ENCODE measurements around the gene SMAD3. TPM values are rescaled to one million over a fixed set of nuclear protein-coding genes. Genes with fewer than 3 reads are reported as not detected.

SMAD3 gene
- total and polyA plus RNA-seq, 2 of the 8 experiments (the other 6 are each of a cell fraction or from before 2014, with no cell fraction given), result 10.1 to 12.4 TPM

DNA sequence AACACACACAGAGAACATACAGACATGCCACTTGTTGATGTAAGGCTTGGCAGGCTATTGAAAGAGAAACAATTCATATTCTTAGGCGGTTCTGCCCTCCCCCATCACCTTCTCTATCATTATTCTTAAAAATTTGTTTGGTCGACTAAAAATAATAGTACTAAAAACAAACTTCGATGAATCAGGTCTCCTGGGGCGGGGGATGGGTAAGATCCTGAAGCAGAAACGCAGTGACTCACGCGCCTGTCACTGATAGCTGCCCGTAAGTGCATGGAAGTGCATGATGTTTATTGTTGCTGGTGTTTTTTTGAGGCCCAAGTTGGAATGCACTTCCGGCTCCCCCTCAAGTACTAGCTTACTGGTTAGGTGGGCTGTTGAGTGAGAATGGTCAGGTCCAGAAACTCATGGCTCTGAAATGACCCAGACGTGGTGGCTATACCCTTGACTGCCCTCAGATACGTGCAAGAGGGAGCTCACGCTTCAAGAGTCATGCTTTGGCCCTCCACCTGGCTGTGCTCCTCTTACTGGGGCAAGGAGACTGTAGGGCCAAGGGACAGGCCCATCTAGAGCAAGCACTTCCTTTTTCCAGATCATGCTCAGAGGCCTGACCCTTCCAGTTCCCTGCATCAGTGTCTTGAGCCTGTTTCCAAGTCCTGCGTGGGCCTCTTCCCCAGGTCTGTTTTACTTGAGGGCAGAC, 10.9 kb downstream of the SMAD3 start:
- H3K27ac ChIP-seq (ENCODE audit: low read depth, low read length), result no peak overlapping the region
- H3K23ac ChIP-seq (ENCODE audit: insufficient read length), result no peak overlapping the region
- H2BK5ac ChIP-seq (ENCODE audit: low read depth, low read length), result no peak overlapping the region
- no peak for FAIRE-seq
- no peak overlapping the region for H2AK5ac ChIP-seq (ENCODE audit: low read depth, low read length)
- ChIA-PET POLR2A (ENCODE audit: partially characterized antibody) (interaction anchor here (1.4 kb wide), 1 partner anchor 12 kb away, joined by 7 read pairs; no protein-coding TSS in a partner anchor), CTCF (ENCODE audit: partially characterized antibody) (interaction anchor here (0.6 to 1.2 kb wide), 4 partner anchors 10 to 71 kb away, joined by 3 read pairs; no protein-coding TSS in a partner anchor)
- no peak overlapping the region for H3K14ac ChIP-seq (ENCODE audit: insufficient read length)
- H2BK15ac ChIP-seq (ENCODE audit: low read length), result no peak overlapping the region
- no peaks in the 10 kb centered on the region for H3K23me2 ChIP-seq (ENCODE audit: low read depth, low read length)
- H2BK120ac ChIP-seq (replicated peaks; ENCODE audit: low read depth, low read length), result no peak overlapping the region
- no peaks in the 10 kb centered on the region for H4K20me1 ChIP-seq (replicated peaks in 1 of 2; ENCODE audit: control insufficient read depth in 1 of 2, insufficient read depth in 2 of 2, low read length in 2 of 2)
- 88% methylated on average over 13 of the region's 13 CpGs; no CpG with 5 or more reads in 1 of the 2 experiments for WGBS, 2 experiments (ENCODE audit: extremely low coverage in 1 of 2, insufficient coverage in 1 of 2, insufficient read length in 1 of 2, insufficient replicate concordance in 2 of 2, low coverage in 1 of 2, low lambda C conversion rate in 2 of 2, missing lambda C conversion rate in 1 of 2)
- H3K79me1 ChIP-seq (ENCODE audit: low read depth, low read length), result peaks cover 7% of the 10 kb centered on the region; the same call in 1 of the 2 replicates
- H3K9me3 ChIP-seq (ENCODE audit: insufficient read depth in 2 of 2, low read depth in 1 of 2, low read length in 1 of 2), result no peaks in the 10 kb centered on the region
- H3K27me3 ChIP-seq (replicated peaks in 1 of 4; ENCODE audit: control insufficient read depth in 3 of 4, extremely low read depth in 1 of 4, insufficient read depth in 3 of 4, low read length in 3 of 4), result no peaks in the 10 kb centered on the region
- H3K4ac ChIP-seq (replicated peaks; ENCODE audit: insufficient read length, low read depth, low read length), result no peak overlapping the region
- H3K18ac ChIP-seq (ENCODE audit: extremely low read depth, low read length), result no peak overlapping the region
- H2BK12ac ChIP-seq (ENCODE audit: low read depth, low read length), result 0 out of 2 replicates have a peak overlapping the region, but pooled peaks have one; percentile 10
- no peak overlapping the region for H3K9ac ChIP-seq (replicated peaks in 1 of 4; ENCODE audit: extremely low read depth in 1 of 4, low read depth in 3 of 4, low read length in 3 of 4)
- H4K8ac ChIP-seq (ENCODE audit: extremely low read depth, insufficient read depth, low read length), result no peak overlapping the region
- H2BK20ac ChIP-seq (ENCODE audit: low read length), result no peak overlapping the region
- no peak overlapping the region for H2AFZ ChIP-seq (ENCODE audit: low read length)
- no peaks in the 10 kb centered on the region for H3K36me3 ChIP-seq (ENCODE audit: control insufficient read depth in 2 of 4, insufficient read depth in 4 of 4, low read length in 3 of 4)
- H3K56ac ChIP-seq (replicated peaks; ENCODE audit: insufficient read length, low read depth, low read length), result no peak overlapping the region
- no peak overlapping the region for H3K4me2 ChIP-seq (ENCODE audit: insufficient read depth in 1 of 2, low read depth in 2 of 2, low read length in 2 of 2)
- H4K91ac ChIP-seq (replicated peaks; ENCODE audit: insufficient read length, low read length), result no peak overlapping the region
- no peak overlapping the region for H4K5ac ChIP-seq (ENCODE audit: insufficient read length, low read depth, low read length)
- no peak for DNase-seq (ENCODE audit: low read depth in 1 of 2, low spot score in 2 of 2)
- peaks cover 0 to 11% (median 4%) of the 10 kb centered on the region in 4 experiments; a peak in 4 of 7 replicates for H3K4me1 ChIP-seq (replicated peaks in 1 of 4; ENCODE audit: control insufficient read depth in 3 of 4, insufficient read depth in 4 of 4, low read length in 3 of 4)
- H3K79me2 ChIP-seq (ENCODE audit: control insufficient read depth in 1 of 2, insufficient read depth in 2 of 2, low read length in 2 of 2), result peaks cover 0 to 16% of the 10 kb centered on the region in 2 experiments; a peak in 2 of 4 replicates
- no peak overlapping the region for H3K4me3 ChIP-seq (ENCODE audit: extremely low read depth in 1 of 4, insufficient read depth in 2 of 4, low read depth in 3 of 4, low read length in 4 of 4)
- TF ChIP-seq CTBP2 (IDR thresholded peaks at IDR 0.05; ENCODE audit: borderline replicate concordance, insufficient read depth, insufficient read length, low read length) (no peak), SUZ12 (IDR thresholded peaks at IDR 0.05; ENCODE audit: low read length) (no peak), SAP30 (IDR thresholded peaks at IDR 0.05; ENCODE audit: insufficient read depth, insufficient replicate concordance, low read length) (no peak), GABPA (IDR thresholded peaks at IDR 0.05; ENCODE audit: borderline replicate concordance, insufficient read depth, low read length) (no peak), POLR2A (IDR thresholded peaks at IDR 0.05; ENCODE audit: control extremely low read depth in 1 of 2, low read depth in 2 of 2, low read length in 2 of 2) (no peak), TEAD4 (IDR thresholded peaks at IDR 0.05; ENCODE audit: low read depth, low read length) (no peak)

All from H1 (cell line).